Loucy (cell line): ENCODE measurements around the gene KSR2.

ENCODE experiments used
- CTCF ChIP-seq: fragments of 200-600 bp; sonication (generic); conservative IDR thresholded peaks from 2 replicates; pipeline ENCODE4 v1.5.1; 2014; ENCODE audit warnings: mild to moderate bottlenecking, antibody characterized with exemption, low read length
- EZH2phosphoT487 ChIP-seq: fragments of 200-600 bp; IDR thresholded peaks from 2 replicates; pipeline ENCODE4 v1.6.1; 2018; ENCODE audit warnings: antibody characterized with exemption, mild to moderate bottlenecking, moderate library complexity, borderline replicate concordance

DNA sequence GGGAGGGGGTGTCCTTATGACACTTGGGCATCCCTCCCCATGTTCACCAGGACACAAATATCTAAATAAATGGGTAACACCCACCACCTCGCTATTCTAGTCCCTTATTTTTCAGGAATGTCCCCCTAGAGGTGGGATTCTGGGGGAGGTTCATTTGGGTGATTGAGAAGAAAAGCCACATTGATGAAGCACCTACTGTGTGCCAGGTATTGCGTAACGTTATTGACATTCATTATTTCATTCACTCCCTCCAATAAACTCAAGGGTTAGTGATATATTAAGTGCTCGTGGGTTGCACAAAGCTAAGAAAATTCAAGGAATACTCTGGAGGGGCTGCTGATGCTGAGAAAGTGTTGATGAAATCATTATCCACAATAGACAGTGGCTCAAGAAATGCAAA, 514.8 kb downstream of the KSR2 start:
- no peak for TF ChIP-seq CTCF
- TF ChIP-seq EZH2phosphoT487, result no peak
